HG03139 (cell line): ENCODE measurements around the gene RCSD1.

Experiments
- ATAC-seq: cut with Tn5 transposase; IDR thresholded peaks from one replicate; pipeline ENCODE4 v1.9.1; 2021; ENCODE audit not compliant: unreplicated experiment

The RCSD1 gene

GRCh38 chr1:167683226-167683625 lies 53.2 kb downstream of the RCSD1 start:
- ATAC-seq = no peak

- ATAC-seq = no peak
Measured at GRCh38 chr1:167683641-167684502, 53.8 kb downstream of the RCSD1 start.

GRCh38 chr1:167685844-167686243 lies 55.8 kb downstream of the RCSD1 start:
- ATAC-seq = no peak

GRCh38 chr1:167687919-167688519 lies 58.0 kb downstream of the RCSD1 start:
- no peak for ATAC-seq

- no peak for ATAC-seq
Measured at GRCh38 chr1:167689567-167689920, 59.5 kb downstream of the RCSD1 start.

- no peak for ATAC-seq
Measured at GRCh38 chr1:167690053-167690452, 60.0 kb downstream of the RCSD1 start.

GRCh38 chr1:167693425-167694045 lies 63.5 kb downstream of the RCSD1 start:
- ATAC-seq = no peak

GRCh38 chr1:167694691-167695090 lies 64.7 kb downstream of the RCSD1 start:
- ATAC-seq = no peak

GRCh38 chr1:167695147-167695546 lies 65.1 kb downstream of the RCSD1 start:
- ATAC-seq = no peak

- ATAC-seq = no peak
Measured at GRCh38 chr1:167695756-167696561, 65.9 kb downstream of the RCSD1 start.

GRCh38 chr1:167697667-167698141 lies 67.7 kb downstream of the RCSD1 start:
- ATAC-seq = no peak

- ATAC-seq = no peak
Measured at GRCh38 chr1:167698313-167698712, 68.3 kb downstream of the RCSD1 start.

GRCh38 chr1:167701510-167701909 lies 71.5 kb downstream of the RCSD1 start:
- no peak for ATAC-seq

GRCh38 chr1:167703557-167703956 lies 73.5 kb downstream of the RCSD1 start:
- ATAC-seq = no peak

- ATAC-seq = no peak
Measured at GRCh38 chr1:167704715-167705114, 74.7 kb downstream of the RCSD1 start.

GRCh38 chr1:167705250-167705649 lies 75.2 kb downstream of the RCSD1 start:
- ATAC-seq = no peak

GRCh38 chr1:167706363-167706762 lies 76.3 kb downstream of the RCSD1 start:
- no peak for ATAC-seq

GRCh38 chr1:167706931-167707877 lies 77.2 kb downstream of the RCSD1 start:
- no peak for ATAC-seq

GRCh38 chr1:167707942-167708341 lies 77.9 kb downstream of the RCSD1 start:
- no peak for ATAC-seq

GRCh38 chr1:167708940-167709389 lies 78.9 kb downstream of the RCSD1 start:
- ATAC-seq = no peak
